BJ (cell line): Measurements from ENCODE around the gene REG1B. TPM values are rescaled to one million over a fixed set of nuclear protein-coding genes. Genes with fewer than 3 reads are reported as not detected.
"Not testable (repeated sequence)": the region's sequence is repeated elsewhere in the genome, so short reads cannot be mapped to it uniquely, and the experiment has no call there.

Source experiments
- CTCF ChIA-PET: fragments of 350-600 bp; formaldehyde crosslinking; extraction: SDS; loops from one replicate; lab custom pipeline; 2021; ENCODE audit warnings: antibody characterized with exemption, inconsistent platforms; lab: Yijun Ruan, JAX
- POLR2A ChIA-PET: fragments of 300-600 bp; sonication (Branson Sonifier 250); formaldehyde crosslinking; extraction: SDS; loops from one replicate; lab custom pipeline; 2021; ENCODE audit warnings: antibody characterized with exemption; lab: Charles Lee
- DNase-seq: peaks from one replicate; pipeline ENCODE4 v3.0.0-alpha.2; 2011; ENCODE audit warnings: low read depth
- H3K27me3 ChIP-seq: 2 replicates; pipeline ENCODE4 v1.6.0; 2011; ENCODE audit warnings: low read length; ENCODE audit not compliant: control insufficient read depth, insufficient read depth
- H3K36me3 ChIP-seq: 2 replicates; pipeline ENCODE4 v1.5.1; 2011; ENCODE audit warnings: low read length; ENCODE audit not compliant: control insufficient read depth, insufficient read depth
- H3K4me3 ChIP-seq: 2 replicates; pipeline ENCODE4 v1.5.1; 2011; ENCODE audit warnings: low read depth, mild to moderate bottlenecking, control low read depth, low read length
- polyA plus RNA-seq: library from polyadenylated mRNA; depleted of rRNA; stranded (reverse); fragments of >200 nt; gene quantifications from 2 replicates; pipeline ENCODE4 v1.2.3, GENCODE V29; 2011; rRNA removed
- TF ChIP-seq, protein P1 (sequence below): IDR thresholded peaks from 2 replicates; pipeline ENCODE4 v1.5.1; 2011; ENCODE audit warnings: low read depth, mild to moderate bottlenecking, control low read depth, inconsistent platforms, low read length, moderate library complexity; ENCODE audit not compliant: insufficient read depth

Gene REG1B
- polyA plus RNA-seq, 1 experiment: not detected

DNA sequence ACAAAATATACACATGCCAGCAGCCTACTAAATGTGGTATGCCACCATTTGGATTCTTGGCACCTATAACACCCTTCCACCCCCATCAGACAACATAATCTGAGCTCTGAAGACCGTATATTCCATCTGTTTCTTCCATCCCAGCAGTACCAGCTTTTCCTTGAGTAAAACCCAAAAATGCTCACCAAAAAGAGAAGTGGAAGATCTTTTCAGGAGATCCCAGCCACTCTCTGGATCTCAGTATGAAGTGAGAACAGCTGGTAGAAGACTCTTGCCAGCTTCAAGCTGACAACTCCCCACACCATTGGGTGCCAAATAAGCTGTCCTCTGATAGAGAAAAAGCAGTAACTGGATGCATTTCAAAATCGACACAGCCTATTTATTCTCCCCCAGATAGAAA, 22.6 kb downstream of the REG1B start:
- no peak for DNase-seq
- Histone ChIP-seq H3K36me3 (no peaks in the 10 kb centered on the region), H3K27me3 (no peaks in the 10 kb centered on the region), H3K4me3 (no peak overlapping the region)
- TF ChIP-seq, protein P1, sequence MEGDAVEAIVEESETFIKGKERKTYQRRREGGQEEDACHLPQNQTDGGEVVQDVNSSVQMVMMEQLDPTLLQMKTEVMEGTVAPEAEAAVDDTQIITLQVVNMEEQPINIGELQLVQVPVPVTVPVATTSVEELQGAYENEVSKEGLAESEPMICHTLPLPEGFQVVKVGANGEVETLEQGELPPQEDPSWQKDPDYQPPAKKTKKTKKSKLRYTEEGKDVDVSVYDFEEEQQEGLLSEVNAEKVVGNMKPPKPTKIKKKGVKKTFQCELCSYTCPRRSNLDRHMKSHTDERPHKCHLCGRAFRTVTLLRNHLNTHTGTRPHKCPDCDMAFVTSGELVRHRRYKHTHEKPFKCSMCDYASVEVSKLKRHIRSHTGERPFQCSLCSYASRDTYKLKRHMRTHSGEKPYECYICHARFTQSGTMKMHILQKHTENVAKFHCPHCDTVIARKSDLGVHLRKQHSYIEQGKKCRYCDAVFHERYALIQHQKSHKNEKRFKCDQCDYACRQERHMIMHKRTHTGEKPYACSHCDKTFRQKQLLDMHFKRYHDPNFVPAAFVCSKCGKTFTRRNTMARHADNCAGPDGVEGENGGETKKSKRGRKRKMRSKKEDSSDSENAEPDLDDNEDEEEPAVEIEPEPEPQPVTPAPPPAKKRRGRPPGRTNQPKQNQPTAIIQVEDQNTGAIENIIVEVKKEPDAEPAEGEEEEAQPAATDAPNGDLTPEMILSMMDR: no peak
- POLR2A ChIA-PET: no interaction called here
- CTCF ChIA-PET: no interaction called here

DNA sequence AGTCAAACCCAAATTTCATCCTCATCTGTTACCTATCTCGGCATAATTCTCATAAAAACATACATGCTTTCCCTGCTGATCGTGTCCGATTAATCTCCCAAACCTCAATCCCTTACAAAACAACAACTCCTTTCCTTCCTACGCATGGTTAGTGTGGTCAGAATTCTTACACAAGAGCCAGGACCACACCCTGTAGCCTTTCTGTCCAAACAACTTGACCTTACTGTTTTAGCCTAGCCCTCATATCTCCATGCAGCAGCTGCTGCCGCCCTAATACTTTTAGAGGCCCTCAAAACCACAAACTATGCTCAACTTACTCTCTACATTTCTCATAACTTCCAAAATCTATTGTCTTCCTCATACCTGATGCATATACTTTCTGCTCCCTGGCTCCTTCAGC, 33.0 kb downstream of the REG1B start:
- CTCF ChIA-PET, H3K27me3 ChIP-seq, POLR2A ChIA-PET: not testable (repeated sequence)

DNA sequence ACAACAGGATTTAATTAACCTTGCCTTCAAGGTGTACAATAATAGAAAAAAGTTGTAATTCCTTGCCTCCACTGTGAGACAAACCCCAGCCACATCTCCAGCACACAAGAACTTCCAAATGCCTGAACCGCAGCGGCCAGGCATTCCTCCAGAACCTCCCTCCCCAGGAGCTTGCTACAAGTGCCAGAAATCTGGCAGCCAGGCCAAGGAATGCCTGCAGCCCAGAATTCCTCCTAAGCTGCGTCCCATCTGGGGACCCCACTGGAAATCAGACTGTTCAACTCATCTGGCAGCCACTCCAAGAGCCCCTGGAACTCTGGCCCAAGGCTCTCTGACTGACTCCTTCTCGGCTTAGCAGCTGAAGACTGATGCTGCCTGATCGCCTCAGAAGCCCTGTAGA, 34.3 kb downstream of the REG1B start:
- H3K27me3 ChIP-seq, DNase-seq, H3K36me3 ChIP-seq, CTCF ChIA-PET, POLR2A ChIA-PET, H3K4me3 ChIP-seq: not testable (repeated sequence)

More for the DNA sequence above, 33.0 kb downstream of the REG1B start:
- H3K36me3 ChIP-seq, H3K4me3 ChIP-seq, DNase-seq: not testable (repeated sequence)

DNA sequence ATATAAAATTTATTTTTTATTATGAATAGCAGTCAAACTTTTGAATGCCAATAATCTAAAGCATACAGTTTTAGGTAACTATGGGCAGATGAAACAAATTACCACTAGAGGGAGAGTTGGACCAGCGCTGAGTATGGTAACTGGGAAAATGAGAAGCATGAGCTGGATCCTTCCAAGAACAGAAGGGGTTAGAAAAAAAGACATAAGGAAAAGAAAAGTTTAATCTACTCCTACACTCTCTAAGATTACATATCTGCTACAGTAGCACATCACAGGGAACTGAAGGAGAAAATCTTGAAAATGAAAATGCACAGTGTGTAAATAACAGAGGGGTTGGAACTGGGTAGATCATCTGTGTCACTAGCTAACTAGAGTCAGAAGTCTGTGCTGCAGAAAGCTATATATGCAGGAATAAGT, 46.8 kb downstream of the REG1B start:
- CTCF ChIA-PET: no interaction called here

DNA sequence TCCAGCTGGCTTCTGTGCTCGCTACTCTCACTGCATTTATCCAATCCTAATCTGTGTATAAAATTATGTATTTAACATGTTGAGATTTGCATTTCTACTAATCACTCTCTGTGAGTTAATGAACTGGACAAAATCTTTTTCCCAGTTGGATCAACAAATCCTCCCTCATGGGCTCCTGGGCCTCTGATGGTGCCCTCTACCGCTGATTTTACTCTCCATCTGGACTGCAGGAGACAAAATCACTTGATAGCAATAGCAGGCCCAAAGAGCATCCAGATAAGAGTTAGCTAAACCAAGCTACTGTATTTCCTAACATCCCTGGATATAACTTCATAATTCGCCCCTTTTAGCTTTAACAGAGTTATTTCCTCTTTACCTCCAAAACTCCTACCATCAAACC, 47.8 kb downstream of the REG1B start:
- no peak overlapping the region for H3K4me3 ChIP-seq
- no peaks in the 10 kb centered on the region for H3K36me3 ChIP-seq
- TF ChIP-seq, protein P1: no peak
- POLR2A ChIA-PET: no interaction called here
- DNase-seq: no peak
- CTCF ChIA-PET: no interaction called here
- H3K27me3 ChIP-seq: no peaks in the 10 kb centered on the region

More for the DNA sequence above, 46.8 kb downstream of the REG1B start:
- no peak for DNase-seq
- TF ChIP-seq, protein P1: no peak
- no peaks in the 10 kb centered on the region for H3K27me3 ChIP-seq
- no peaks in the 10 kb centered on the region for H3K36me3 ChIP-seq
- POLR2A ChIA-PET: no interaction called here
- H3K4me3 ChIP-seq: no peak overlapping the region

Other genes starting within 250 kb of the REG1B start
- gene REG3G, start 62.3 kb downstream of the REG1B start, polyA plus RNA-seq: not detected in 2 replicates
- gene REG1A, start 32.5 kb upstream of the REG1B start, polyA plus RNA-seq: not detected in 2 replicates
- not detected in 2 replicates for gene REG3A, start 71.8 kb upstream of the REG1B start, polyA plus RNA-seq